ENCODE data around the gene SSBP4. TPM values are rescaled to one million over a fixed set of nuclear protein-coding genes. Genes with fewer than 3 reads are reported as not detected.

SSBP4 gene
- total and polyA plus RNA-seq, 2 donors (not counting 3 experiments of a cell fraction or from before 2014, with no cell fraction given) = 89.6 to 151 TPM

DNA sequence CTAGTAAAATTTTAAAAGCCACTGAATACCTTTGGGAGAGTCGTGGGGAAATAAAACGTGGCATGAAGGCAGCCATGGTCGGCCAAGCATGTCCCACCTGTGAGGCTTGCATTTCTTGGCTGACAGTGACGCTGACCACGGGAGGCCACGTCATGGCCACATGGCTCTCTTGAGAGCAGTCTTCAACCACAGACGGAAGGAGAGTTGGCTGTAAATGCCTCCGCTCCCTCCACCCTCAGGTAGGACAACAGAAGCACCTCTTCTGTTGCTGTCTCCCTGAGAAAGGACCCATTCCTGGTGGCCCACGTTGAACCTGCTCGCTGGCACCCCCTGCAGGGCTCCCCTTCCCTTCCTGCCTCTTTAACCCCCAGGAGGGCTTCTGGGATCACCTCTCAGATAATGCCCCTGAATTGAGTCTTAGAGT is 11.1 kb upstream of the SSBP4 start:
- H2AFZ ChIP-seq (ENCODE audit: low read depth, low read length) = no peak overlapping the region
- no peak overlapping the region for H3K9ac ChIP-seq (replicated peaks; ENCODE audit: extremely low read depth, insufficient read depth, low read length)
- no peak overlapping the region for H3K27ac ChIP-seq (ENCODE audit: insufficient read depth, low read depth, low read length)
- DNase-seq (ENCODE audit: low read depth, low spot score) = no peak
- CTCF ChIA-PET = interaction anchor here (7.9 kb wide), 1 partner anchor 19 kb away, joined by 64 read pairs; no protein-coding TSS in a partner anchor
- H3K4me1 ChIP-seq (ENCODE audit: control insufficient read depth, extremely low read depth, insufficient read depth, low read length) = no peaks in the 10 kb centered on the region
- no peak overlapping the region for H3K4me3 ChIP-seq (replicated peaks in 1 of 3; ENCODE audit: insufficient read depth in 1 of 3, low read depth in 1 of 3, low read length in 3 of 3)
- intact Hi-C loops (cut with micrococcal nuclease) (no loop called here), dilution Hi-C loops (cut with MboI; ENCODE audit: extremely low pct_ligation_motif_present, low sequenced_read_pairs) (no loop called here)
- H3K79me2 ChIP-seq (ENCODE audit: control insufficient read depth, insufficient read depth, low read length) = no peaks in the 10 kb centered on the region
- FAIRE-seq = peak; percentile 80
- no peak overlapping the region for H3K4me2 ChIP-seq (ENCODE audit: insufficient read depth, low read length)
- H3K27me3 ChIP-seq (ENCODE audit: control insufficient read depth in 2 of 2, insufficient read depth in 2 of 2, low read length in 2 of 2) = no peaks in the 10 kb centered on the region
- POLR2A ChIA-PET = no interaction called here
- H3K36me3 ChIP-seq (ENCODE audit: control insufficient read depth in 2 of 2, extremely low read depth in 1 of 2, insufficient read depth in 2 of 2, low read length in 2 of 2) = no peaks in the 10 kb centered on the region
- TF ChIP-seq GATA2 (IDR thresholded peaks at IDR 0.05; ENCODE audit: insufficient read depth, insufficient read length, low read depth, low read length) (no peak), MYC (IDR thresholded peaks at IDR 0.05; ENCODE audit: low read depth, low read length) (no peak), JUN (IDR thresholded peaks at IDR 0.05; ENCODE audit: borderline replicate concordance, insufficient read depth, insufficient read length, low read depth) (no peak), EZH2 (IDR thresholded peaks at IDR 0.05; ENCODE audit: borderline replicate concordance, low read depth, low read length, severe bottlenecking) (no peak)
- TF ChIP-seq, protein P1, sequence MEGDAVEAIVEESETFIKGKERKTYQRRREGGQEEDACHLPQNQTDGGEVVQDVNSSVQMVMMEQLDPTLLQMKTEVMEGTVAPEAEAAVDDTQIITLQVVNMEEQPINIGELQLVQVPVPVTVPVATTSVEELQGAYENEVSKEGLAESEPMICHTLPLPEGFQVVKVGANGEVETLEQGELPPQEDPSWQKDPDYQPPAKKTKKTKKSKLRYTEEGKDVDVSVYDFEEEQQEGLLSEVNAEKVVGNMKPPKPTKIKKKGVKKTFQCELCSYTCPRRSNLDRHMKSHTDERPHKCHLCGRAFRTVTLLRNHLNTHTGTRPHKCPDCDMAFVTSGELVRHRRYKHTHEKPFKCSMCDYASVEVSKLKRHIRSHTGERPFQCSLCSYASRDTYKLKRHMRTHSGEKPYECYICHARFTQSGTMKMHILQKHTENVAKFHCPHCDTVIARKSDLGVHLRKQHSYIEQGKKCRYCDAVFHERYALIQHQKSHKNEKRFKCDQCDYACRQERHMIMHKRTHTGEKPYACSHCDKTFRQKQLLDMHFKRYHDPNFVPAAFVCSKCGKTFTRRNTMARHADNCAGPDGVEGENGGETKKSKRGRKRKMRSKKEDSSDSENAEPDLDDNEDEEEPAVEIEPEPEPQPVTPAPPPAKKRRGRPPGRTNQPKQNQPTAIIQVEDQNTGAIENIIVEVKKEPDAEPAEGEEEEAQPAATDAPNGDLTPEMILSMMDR (IDR thresholded peaks at IDR 0.05; ENCODE audit: extremely low read depth in 1 of 2, insufficient read depth in 1 of 2, low read depth in 1 of 2, low read length in 2 of 2) = peak; percentile 55 to 69
- no peaks in the 10 kb centered on the region for H4K20me1 ChIP-seq (replicated peaks; ENCODE audit: control insufficient read depth, extremely low read depth, insufficient read depth, low read length)
- no TSS peak for BruUV-seq (replicated peaks)
- H3K9me3 ChIP-seq (replicated peaks; ENCODE audit: control insufficient read depth, insufficient read depth, low read length) = no peaks in the 10 kb centered on the region
- no peaks in the 10 kb centered on the region for H3K9me1 ChIP-seq (replicated peaks; ENCODE audit: control insufficient read depth, extremely low read depth, insufficient read depth, low read length)
